Esophagus muscularis mucosa (tissue), 4 donors: ENCODE data around the gene KCNQ1. TPM values are rescaled to one million over a fixed set of nuclear protein-coding genes. Genes with fewer than 3 reads are reported as not detected.

Experiments
- DNase-seq: peaks from one replicate; pipeline ENCODE4 v3.0.0-alpha.2; 2017; ENCODE audit errors: extremely low spot score
- H3K27ac ChIP-seq, 4 donors: fragments of 200-600 bp; sonication (generic); replicated peaks in 1 of 4; 1 replicate in 3 of 4; 2 replicates in 1 of 4; pipeline ENCODE4 v1.5.1; 2016 to 2019; ENCODE audit warnings: mild to moderate bottlenecking in 1 of 4
- H3K27me3 ChIP-seq, 4 donors: fragments of 200-600 bp; sonication (generic); one replicate each; pipeline versions ENCODE4 v1.5.1 to v1.6.0; 2016 to 2019
- H3K36me3 ChIP-seq, 4 donors: fragments of 200-600 bp; sonication (generic); one replicate each; pipeline ENCODE4 v1.5.1; 2016 to 2019
- H3K4me1 ChIP-seq, 4 donors: fragments of 200-600 bp; sonication (generic); one replicate each; pipeline ENCODE4 v1.5.1; 2016 to 2019
- H3K4me3 ChIP-seq, 4 donors: fragments of 200-600 bp; sonication (generic); 1 replicate in 2 of 4; 2 replicates in 2 of 4; pipeline ENCODE4 v1.5.1; 2016 to 2019; ENCODE audit warnings: mild to moderate bottlenecking in 4 of 4, moderate library complexity in 1 of 4
- H3K9me3 ChIP-seq, 4 donors: fragments of 200-600 bp; sonication (generic); 1 replicate in 3 of 4; 2 replicates in 1 of 4; pipeline ENCODE4 v1.5.1; 2016 to 2019
- CTCF ChIP-seq, 3 experiments: fragments of 200-600 bp in 2 of 3; fragments of 450-650 bp in 1 of 3; sonication (generic) in 2 of 3; IDR thresholded peaks; one replicate each; pipeline ENCODE4 v1.5.1; 2017 to 2019; ENCODE audit warnings: antibody characterized with exemption in 3 of 3, mild to moderate bottlenecking in 2 of 3, moderate library complexity in 1 of 3
- EP300 ChIP-seq: sonication (generic); formaldehyde crosslinking; IDR thresholded peaks from one replicate; pipeline ENCODE4 v1.6.1; 2017; ENCODE audit warnings: antibody characterized with exemption
- POLR2A ChIP-seq: fragments of 450-650 bp; IDR thresholded peaks from one replicate; pipeline ENCODE4 v1.6.1; 2017; ENCODE audit warnings: antibody characterized with exemption, moderate library complexity, mild to moderate bottlenecking, low read depth
- POLR2AphosphoS5 ChIP-seq, 2 donors: sonication (generic); formaldehyde crosslinking; IDR thresholded peaks; one replicate each; pipeline ENCODE4 v1.6.1; 2017; ENCODE audit warnings: antibody characterized with exemption in 2 of 2
- WGBS: methylation state at CpG from one replicate; pipeline ENCODE4 v1.1.5; 2018; 5-methylcytosine and 5-hydroxymethylcytosine counted together
- intact Hi-C: fragments of 100-400 bp; cut with DNase I; formaldehyde crosslinking; loops from one replicate; pipeline ENCODE4 v1.15.1; 2023
- total RNA-seq, 4 donors: library from RNA; depleted of rRNA; stranded (reverse); fragments of >200 nt; gene quantifications; one replicate each; pipeline versions ENCODE4 v1.1.0 to v1.2.1, GENCODE V29; 2016

Gene KCNQ1
- total RNA-seq, 4 donors from 2014 or later: 2.1 to 5.9 (median 4.3) TPM

- intact Hi-C loops: loop anchor here (5.0 kb wide), 1 partner anchor 125 kb away; no protein-coding TSS in a partner anchor
- no peaks in the 10 kb centered on the region for H3K27me3 ChIP-seq
- DNase-seq: no peak
- H3K27ac ChIP-seq: peak overlapping the region in 3 of 4 donors; percentile 92 to 96 (median 93)
- H3K36me3 ChIP-seq: no peaks in the 10 kb centered on the region
- peaks cover 0 to 6% (median 0%) of the 10 kb centered on the region in 4 donors for H3K9me3 ChIP-seq
- no peak overlapping the region for H3K4me3 ChIP-seq
- H3K4me1 ChIP-seq: peaks cover 3 to 22% (median 19%) of the 10 kb centered on the region in 4 donors
- WGBS: 97% methylated on average over 5 of the region's 5 CpGs
- no peak for TF ChIP-seq CTCF (IDR thresholded peaks at IDR 0.05)
- TF ChIP-seq POLR2A: no peak
- no peak for TF ChIP-seq POLR2AphosphoS5 (IDR thresholded peaks at IDR 0.05)
- TF ChIP-seq EP300: no peak
Measured at GRCh38 chr11:2701898-2702434, 257.2 kb downstream of the KCNQ1 start.

- WGBS: 88% methylated on average over 16 of the region's 17 CpGs
- TF ChIP-seq CTCF (IDR thresholded peaks at IDR 0.05) (no peak), POLR2AphosphoS5 (IDR thresholded peaks at IDR 0.05) (no peak), POLR2A (no peak), EP300 (no peak)
- Histone ChIP-seq H3K27me3 (no peaks in the 10 kb centered on the region), H3K4me3 (no peak overlapping the region), H3K36me3 (no peaks in the 10 kb centered on the region), H3K27ac (no peak overlapping the region), H3K9me3 (peaks cover 0 to 6% (median 0%) of the 10 kb centered on the region in 4 donors), H3K4me1 (peaks cover 3 to 27% (median 21%) of the 10 kb centered on the region in 4 donors)
- DNase-seq: no peak
- intact Hi-C loops: loop anchor here (5.0 kb wide), 1 partner anchor 124 kb away; no protein-coding TSS in a partner anchor
Measured at GRCh38 chr11:2702771-2703362, 258.1 kb downstream of the KCNQ1 start.

GRCh38 chr11:2703363-2704141, 258.7 kb downstream of the KCNQ1 start:
- Histone ChIP-seq H3K36me3 (no peaks in the 10 kb centered on the region), H3K4me3 (no peak overlapping the region), H3K4me1 (peaks cover 7 to 32% (median 25%) of the 10 kb centered on the region in 4 donors), H3K27me3 (no peaks in the 10 kb centered on the region), H3K27ac (no peak overlapping the region), H3K9me3 (peaks cover 0 to 6% (median 0%) of the 10 kb centered on the region in 4 donors)
- WGBS: 61% methylated on average over 10 of the region's 16 CpGs
- TF ChIP-seq CTCF (IDR thresholded peaks at IDR 0.05): no peak
- no peak for TF ChIP-seq POLR2A
- TF ChIP-seq POLR2AphosphoS5 (IDR thresholded peaks at IDR 0.05): no peak
- no peak for TF ChIP-seq EP300
- intact Hi-C loops: loop anchor here (5.0 kb wide), 1 partner anchor 124 kb away; no protein-coding TSS in a partner anchor
- DNase-seq: no peak

- Histone ChIP-seq H3K36me3 (no peaks in the 10 kb centered on the region), H3K27me3 (no peaks in the 10 kb centered on the region), H3K9me3 (peaks cover 0 to 6% (median 0%) of the 10 kb centered on the region in 4 donors), H3K27ac (no peak overlapping the region), H3K4me3 (no peak overlapping the region), H3K4me1 (peaks cover 12 to 40% (median 32%) of the 10 kb centered on the region in 4 donors)
- no peak for DNase-seq
- WGBS: 97% methylated on average over 5 of the region's 6 CpGs
- no peak for TF ChIP-seq CTCF (IDR thresholded peaks at IDR 0.05)
- intact Hi-C loops: loop anchor here (5.0 kb wide), 1 partner anchor 123 kb away; no protein-coding TSS in a partner anchor
Measured at GRCh38 chr11:2704356-2704755, 259.5 kb downstream of the KCNQ1 start.
